Mucosa of rectum (tissue), 2 donors: ENCODE results near the gene CFHR5.
"Not testable (repeated sequence)": the region's sequence is repeated elsewhere in the genome, so short reads cannot be mapped to it uniquely, and the experiment has no call there.

Experiments used
- H3K27ac ChIP-seq, 2 donors: one replicate each; pipeline ENCODE4 v1.7.0; 2013; ENCODE audit warnings: inconsistent platforms in 2 of 2, low read depth in 2 of 2, low read length in 2 of 2
- H3K27me3 ChIP-seq, 2 donors: one replicate each; pipeline ENCODE4 v1.7.0; 2013; ENCODE audit warnings: low read length in 2 of 2; ENCODE audit not compliant: control insufficient read depth in 2 of 2, insufficient read depth in 2 of 2
- H3K36me3 ChIP-seq, 2 donors: one replicate each; pipeline ENCODE4 v1.7.0; 2013; ENCODE audit warnings: low read length in 2 of 2; ENCODE audit not compliant: control insufficient read depth in 2 of 2, insufficient read depth in 2 of 2
- H3K4me1 ChIP-seq, 2 donors: one replicate each; pipeline ENCODE4 v1.7.0; 2013; ENCODE audit warnings: low read length in 2 of 2, mild to moderate bottlenecking in 1 of 2; ENCODE audit not compliant: control insufficient read depth in 2 of 2, insufficient read depth in 2 of 2
- H3K4me3 ChIP-seq, 2 donors: one replicate each; pipeline ENCODE4 v1.7.0; 2013; ENCODE audit warnings: low read length in 2 of 2
- H3K9ac ChIP-seq, 2 donors: one replicate each; pipeline ENCODE4 v1.7.0; 2013; ENCODE audit warnings: low read length in 2 of 2, low read depth in 1 of 2, mild to moderate bottlenecking in 1 of 2
- H3K9me3 ChIP-seq, 2 donors: one replicate each; pipeline ENCODE4 v1.7.0; 2013; ENCODE audit warnings: low read length in 2 of 2; ENCODE audit not compliant: control insufficient read depth in 2 of 2
- donor health status: healthy.
- donor health status: Normal muscosa, but diverticular disease.

CFHR5 gene

DNA sequence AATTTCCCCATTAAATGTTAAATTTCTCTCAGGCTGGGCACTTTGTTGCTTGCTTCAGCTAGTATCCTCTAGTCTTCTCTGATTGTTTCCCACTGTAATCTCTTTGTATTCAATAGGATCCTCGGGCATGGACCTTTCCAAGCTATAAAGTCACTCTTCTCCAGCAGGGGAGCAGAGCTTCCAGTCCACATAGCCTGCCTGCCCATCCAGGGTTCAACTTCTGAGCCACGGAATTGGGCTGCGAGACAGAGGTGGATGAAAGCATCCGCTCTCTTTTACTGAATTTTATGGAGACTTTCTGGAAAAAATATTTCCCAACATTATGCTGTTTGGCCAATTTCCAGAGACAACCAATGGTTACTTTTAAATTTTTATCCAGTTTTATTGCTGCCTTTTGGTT is 1.1 kb upstream of the CFHR5 start:
- H3K27me3 ChIP-seq: no peaks in the 10 kb centered on the region
- H3K4me3 ChIP-seq: no peak overlapping the region
- H3K36me3 ChIP-seq: no peaks in the 10 kb centered on the region
- H3K4me1 ChIP-seq: no peaks in the 10 kb centered on the region
- H3K9ac ChIP-seq: no peak overlapping the region
- no peaks in the 10 kb centered on the region for H3K9me3 ChIP-seq
- H3K27ac ChIP-seq: no peak overlapping the region

DNA sequence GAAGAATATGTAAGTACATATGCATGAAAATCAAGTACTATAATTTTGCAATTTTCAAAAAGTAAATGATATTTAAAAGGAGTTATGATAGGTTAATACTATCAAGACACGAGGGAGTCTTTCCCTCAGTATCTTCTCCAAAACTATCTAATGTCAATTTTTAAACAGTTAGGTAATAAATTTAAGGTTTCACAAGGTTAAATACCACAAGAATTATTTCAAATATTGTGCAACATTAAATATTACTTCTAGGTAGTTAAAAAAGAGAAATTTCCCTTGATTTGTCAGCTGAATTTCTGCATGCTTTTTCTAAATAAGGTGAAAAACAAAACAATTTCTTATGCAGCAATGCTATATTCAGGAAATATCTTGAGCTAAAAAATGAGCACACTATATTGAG is 3.5 kb downstream of the CFHR5 start:
- H3K36me3 ChIP-seq: no peaks in the 10 kb centered on the region
- no peaks in the 10 kb centered on the region for H3K27me3 ChIP-seq
- no peak overlapping the region for H3K4me3 ChIP-seq
- H3K9me3 ChIP-seq: no peaks in the 10 kb centered on the region
- no peaks in the 10 kb centered on the region for H3K4me1 ChIP-seq
- H3K27ac ChIP-seq: no peak overlapping the region
- H3K9ac ChIP-seq: no peak overlapping the region

DNA sequence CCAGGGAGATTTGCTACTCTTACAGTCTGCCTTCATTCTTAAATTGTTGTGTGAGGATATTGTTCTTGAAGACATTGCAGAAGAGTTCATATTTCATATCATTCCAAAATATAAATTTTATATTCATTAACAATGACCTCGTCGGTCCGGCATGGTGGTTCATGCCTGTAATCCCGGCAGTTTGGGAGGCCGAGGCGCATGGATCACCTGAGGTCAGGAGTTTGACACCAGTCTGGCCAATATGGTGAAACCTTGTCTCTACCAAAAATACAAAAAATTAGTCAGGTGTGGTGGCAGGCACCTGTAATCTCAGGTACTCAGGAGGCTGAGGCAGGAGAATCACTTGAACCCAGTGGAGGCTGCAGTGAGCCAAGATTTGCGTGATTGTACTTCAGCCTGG is 4.9 kb downstream of the CFHR5 start:
- not testable (repeated sequence) for H3K9ac ChIP-seq, H3K9me3 ChIP-seq, H3K4me1 ChIP-seq, H3K27ac ChIP-seq, H3K4me3 ChIP-seq, H3K36me3 ChIP-seq, H3K27me3 ChIP-seq

DNA sequence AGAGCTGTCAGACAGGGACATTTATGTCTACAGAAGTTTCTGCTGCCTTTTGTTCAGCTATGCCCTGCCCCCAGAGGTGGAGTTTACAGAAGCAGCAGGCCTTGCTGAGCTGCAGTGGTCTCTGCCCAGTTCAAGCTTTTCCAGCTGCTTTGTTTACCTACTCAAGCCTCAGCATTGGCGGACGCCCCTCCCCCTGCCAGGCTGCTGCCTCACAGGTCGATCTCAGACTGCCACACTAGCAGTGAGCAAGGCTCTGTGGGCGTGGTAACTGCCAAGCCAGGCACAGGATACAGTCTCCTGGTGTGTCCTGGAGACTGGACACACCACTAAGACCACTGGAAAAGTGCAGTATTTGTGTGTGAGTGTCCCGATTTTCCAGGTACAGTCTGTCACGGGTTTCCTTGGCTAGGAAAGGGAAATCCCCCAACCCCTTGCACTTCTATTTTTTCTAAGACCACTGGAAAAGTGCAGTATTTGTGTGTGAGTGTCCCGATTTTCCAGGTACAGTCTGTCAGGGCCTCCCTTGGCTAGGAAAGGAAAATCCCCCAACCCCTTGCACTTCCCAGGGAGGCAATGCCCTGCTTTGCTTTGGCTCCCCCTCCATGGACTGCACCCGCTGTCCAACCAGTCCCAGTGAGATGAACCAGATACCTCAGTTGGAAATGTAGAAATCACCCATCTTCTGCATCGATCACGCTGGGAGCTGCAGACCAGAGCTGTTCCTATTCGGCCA is 14.7 kb downstream of the CFHR5 start:
- not testable (repeated sequence) for H3K36me3 ChIP-seq, H3K4me1 ChIP-seq, H3K27me3 ChIP-seq, H3K9me3 ChIP-seq, H3K27ac ChIP-seq, H3K4me3 ChIP-seq, H3K9ac ChIP-seq

DNA sequence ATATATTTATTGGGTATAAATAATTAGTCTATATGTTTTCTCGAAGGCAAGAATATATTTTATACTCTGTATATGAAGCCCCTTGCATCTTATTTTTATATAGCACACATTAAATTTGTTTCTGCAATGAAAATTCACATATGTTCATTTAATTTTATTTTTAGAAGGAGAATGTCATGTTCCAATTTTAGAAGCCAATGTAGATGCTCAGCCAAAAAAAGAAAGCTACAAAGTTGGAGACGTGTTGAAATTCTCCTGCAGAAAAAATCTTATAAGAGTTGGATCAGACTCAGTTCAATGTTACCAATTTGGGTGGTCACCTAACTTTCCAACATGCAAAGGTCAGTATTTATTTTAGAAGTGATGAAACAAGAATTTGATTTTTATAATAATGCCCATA is 16.6 kb downstream of the CFHR5 start:
- H3K4me3 ChIP-seq: no peak overlapping the region
- no peaks in the 10 kb centered on the region for H3K9me3 ChIP-seq
- H3K9ac ChIP-seq: no peak overlapping the region
- no peak overlapping the region for H3K27ac ChIP-seq
- H3K36me3 ChIP-seq: no peaks in the 10 kb centered on the region
- H3K27me3 ChIP-seq: no peaks in the 10 kb centered on the region
- H3K4me1 ChIP-seq: no peaks in the 10 kb centered on the region

DNA sequence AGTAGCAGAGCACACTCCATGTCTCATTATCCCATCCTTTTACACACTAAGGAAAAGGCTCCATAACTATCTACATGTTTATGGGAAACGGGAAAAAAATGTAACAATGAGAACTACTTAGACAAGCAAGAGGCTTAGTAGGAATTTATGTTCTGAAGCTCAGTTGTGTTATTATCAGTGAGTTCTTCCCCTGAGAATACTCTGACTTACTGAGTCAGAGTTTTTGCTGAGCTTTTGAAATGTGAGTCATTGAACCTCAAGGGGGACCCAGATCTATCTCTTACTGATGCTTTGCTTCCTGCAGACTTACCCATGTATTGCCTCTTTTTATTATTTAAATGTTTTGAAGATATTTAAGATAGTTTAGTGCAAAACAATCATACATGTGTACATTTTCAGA is 20.1 kb downstream of the CFHR5 start:
- no peaks in the 10 kb centered on the region for H3K27me3 ChIP-seq
- H3K4me3 ChIP-seq: no peak overlapping the region
- H3K9ac ChIP-seq: no peak overlapping the region
- H3K36me3 ChIP-seq: no peaks in the 10 kb centered on the region
- H3K27ac ChIP-seq: no peak overlapping the region
- no peaks in the 10 kb centered on the region for H3K4me1 ChIP-seq
- no peaks in the 10 kb centered on the region for H3K9me3 ChIP-seq

DNA sequence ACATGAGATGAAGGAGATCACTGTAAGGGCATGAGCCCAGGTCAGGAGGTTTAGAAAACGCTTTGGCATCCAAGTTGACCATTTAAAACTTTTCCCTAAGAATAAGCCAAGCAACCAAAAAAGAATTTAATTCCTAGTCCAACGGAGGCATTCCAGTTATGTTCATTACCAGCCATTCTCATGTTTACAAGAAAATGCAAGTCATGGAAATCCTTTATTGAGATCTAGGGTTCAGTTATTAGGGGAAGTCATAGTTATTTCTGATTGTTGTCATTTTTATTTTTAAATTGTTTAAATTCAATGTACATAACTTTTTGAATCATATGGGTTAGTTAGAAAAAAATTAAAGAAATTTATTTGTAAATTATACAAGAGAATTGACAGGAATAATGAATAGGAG is 24.5 kb downstream of the CFHR5 start:
- no peak overlapping the region for H3K9ac ChIP-seq
- H3K36me3 ChIP-seq: no peaks in the 10 kb centered on the region
- H3K9me3 ChIP-seq: no peaks in the 10 kb centered on the region
- no peaks in the 10 kb centered on the region for H3K27me3 ChIP-seq
- no peak overlapping the region for H3K27ac ChIP-seq
- no peak overlapping the region for H3K4me3 ChIP-seq
- no peaks in the 10 kb centered on the region for H3K4me1 ChIP-seq

DNA sequence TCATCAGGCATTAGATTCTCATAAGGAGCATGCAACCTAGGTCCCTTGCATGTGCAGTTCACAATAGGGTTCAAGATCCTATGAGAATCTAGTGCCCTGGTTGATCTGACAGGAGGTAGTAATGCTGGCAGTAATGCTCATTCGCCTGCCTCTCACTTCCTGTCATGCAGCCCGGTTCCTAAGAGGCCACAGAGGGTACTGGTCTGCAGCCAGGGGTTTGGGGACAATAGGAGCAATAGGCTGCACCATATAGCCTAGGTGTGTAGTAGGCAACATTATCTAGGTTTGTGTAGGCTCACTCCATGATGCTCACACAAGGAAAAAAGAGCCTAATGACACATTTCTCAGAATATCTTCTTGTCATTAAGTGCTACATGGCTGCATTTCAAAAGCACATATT is 25.8 kb downstream of the CFHR5 start:
- Histone ChIP-seq H3K27ac (no peak overlapping the region), H3K9me3 (no peaks in the 10 kb centered on the region), H3K4me1 (no peaks in the 10 kb centered on the region), H3K27me3 (no peaks in the 10 kb centered on the region), H3K9ac (no peak overlapping the region), H3K4me3 (no peak overlapping the region), H3K36me3 (no peaks in the 10 kb centered on the region)

DNA sequence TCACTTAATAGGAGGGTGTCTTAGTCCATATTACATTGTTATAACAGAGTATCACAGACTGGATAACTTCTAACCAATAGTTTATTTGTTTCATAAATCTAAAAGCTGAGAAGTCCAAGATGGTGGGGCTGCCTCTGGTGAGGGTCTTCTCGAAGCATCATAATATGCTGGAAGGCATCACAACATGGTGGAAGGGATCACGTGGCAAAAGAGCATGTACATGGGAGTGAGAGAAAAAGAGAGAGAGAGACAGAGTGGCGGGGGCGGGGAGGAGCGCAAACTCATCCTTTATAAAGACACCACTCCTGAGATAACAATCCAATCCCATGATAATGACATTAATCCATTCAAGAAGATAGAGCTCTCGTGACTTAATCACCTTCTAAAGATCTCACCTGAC is 31.5 kb downstream of the CFHR5 start:
- Histone ChIP-seq H3K36me3 (no peaks in the 10 kb centered on the region), H3K27me3 (no peaks in the 10 kb centered on the region), H3K9me3 (no peaks in the 10 kb centered on the region), H3K27ac (no peak overlapping the region), H3K4me1 (no peaks in the 10 kb centered on the region), H3K9ac (no peak overlapping the region), H3K4me3 (no peak overlapping the region)

DNA sequence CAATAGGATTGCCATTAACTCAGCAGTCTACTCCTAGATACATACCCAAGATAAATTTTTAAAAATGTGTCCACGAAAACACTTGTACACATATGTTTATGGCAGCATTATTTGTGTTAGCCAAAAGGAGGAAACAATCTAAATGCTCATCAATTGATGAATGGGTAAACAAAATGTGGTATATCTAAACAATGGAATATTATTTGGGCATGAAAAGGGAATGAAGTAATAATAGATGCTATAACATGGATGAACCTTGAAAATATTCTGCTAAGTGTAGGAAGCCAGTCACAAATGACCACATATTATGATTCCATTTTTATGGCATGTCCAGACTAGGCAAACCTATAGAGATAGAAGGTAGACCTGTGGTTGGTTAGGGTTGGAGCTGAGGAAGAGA is 34.3 kb downstream of the CFHR5 start:
- Histone ChIP-seq H3K9ac (no peak overlapping the region), H3K27ac (no peak overlapping the region), H3K36me3 (no peaks in the 10 kb centered on the region), H3K27me3 (no peaks in the 10 kb centered on the region), H3K9me3 (no peaks in the 10 kb centered on the region), H3K4me3 (no peak overlapping the region), H3K4me1 (no peaks in the 10 kb centered on the region)

DNA sequence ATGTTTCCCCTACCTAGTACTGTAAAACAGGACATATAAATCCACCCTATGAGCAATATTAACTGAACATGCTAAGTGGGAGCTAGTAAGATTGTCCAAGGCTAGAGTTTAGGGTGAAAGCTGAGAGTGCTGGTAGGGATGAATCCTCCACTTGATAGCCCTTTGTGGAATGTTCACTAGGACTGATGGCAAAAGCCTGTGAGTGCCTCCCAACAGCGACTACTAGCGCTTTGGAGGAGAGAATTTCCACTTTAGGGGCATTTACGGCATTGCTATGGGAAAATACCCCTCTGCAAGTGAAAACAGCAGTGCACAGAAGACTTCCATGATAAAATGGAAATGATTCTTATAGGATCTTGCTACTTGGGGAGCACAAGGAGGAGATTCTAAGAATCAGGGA is 35.9 kb downstream of the CFHR5 start:
- Histone ChIP-seq H3K4me1 (no peaks in the 10 kb centered on the region), H3K27ac (no peak overlapping the region)

More for the DNA sequence above, 35.9 kb downstream of the CFHR5 start:
- no peaks in the 10 kb centered on the region for H3K36me3 ChIP-seq
- H3K4me3 ChIP-seq: no peak overlapping the region
- no peaks in the 10 kb centered on the region for H3K9me3 ChIP-seq
- H3K9ac ChIP-seq: no peak overlapping the region
- no peaks in the 10 kb centered on the region for H3K27me3 ChIP-seq
